H7 (cell line): ENCODE results near the gene PYROXD2. TPM values are rescaled to one million over a fixed set of nuclear protein-coding genes. Genes with fewer than 3 reads are reported as not detected.

Source experiments
- DNase-seq: peaks from one replicate; pipeline ENCODE4 v3.0.0; 2012
- H3K27me3 ChIP-seq: 2 replicates; pipeline ENCODE4 v1.6.0; 2011; ENCODE audit warnings: mild to moderate bottlenecking, low read length; ENCODE audit not compliant: control insufficient read depth, insufficient read depth
- H3K36me3 ChIP-seq: replicated peaks from 2 replicates; pipeline ENCODE4 v1.5.1; 2011; ENCODE audit warnings: low read length; ENCODE audit not compliant: control insufficient read depth, insufficient read depth
- H3K4me3 ChIP-seq: 2 replicates; pipeline ENCODE4 v1.5.1; 2011; ENCODE audit warnings: low read depth, mild to moderate bottlenecking, control low read depth, low read length, moderate library complexity; ENCODE audit not compliant: insufficient read depth
- total RNA-seq: library from RNA; depleted of rRNA; stranded (reverse); fragments of >200 nt; shearing (Covaris generic); gene quantifications from 2 replicates; pipeline ENCODE4 v1.2.3, GENCODE V29; 2014; rRNA removed

Gene PYROXD2
- total RNA-seq, 1 experiment from 2014 or later = 9.5 TPM

GRCh38 chr10:98338896-98339295 is 76.1 kb downstream of the PYROXD2 start:
- Histone ChIP-seq H3K36me3 (no peaks in the 10 kb centered on the region), H3K27me3 (no peaks in the 10 kb centered on the region), H3K4me3 (no peak overlapping the region)
- DNase-seq = no peak

DNA sequence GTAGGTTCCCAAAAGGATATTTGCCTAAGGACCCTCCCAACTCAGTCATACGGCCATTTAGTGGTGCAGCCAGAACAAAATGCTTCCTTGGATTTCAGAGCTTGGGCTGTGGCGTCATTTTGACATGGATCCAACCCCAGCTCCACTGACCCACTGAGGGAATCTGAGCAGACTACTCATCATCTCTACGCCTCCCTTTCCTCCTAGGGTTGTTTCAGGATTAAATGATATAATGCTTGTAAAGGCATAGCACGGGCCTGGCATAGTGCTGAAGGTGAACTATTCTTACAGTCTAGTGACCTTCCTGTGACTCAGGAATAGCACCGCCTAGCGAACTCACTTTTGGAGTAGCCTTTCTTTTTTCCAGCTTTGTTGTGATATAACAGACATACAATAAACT is 76.7 kb downstream of the PYROXD2 start:
- no peaks in the 10 kb centered on the region for H3K27me3 ChIP-seq
- no peaks in the 10 kb centered on the region for H3K36me3 ChIP-seq
- no peak overlapping the region for H3K4me3 ChIP-seq
- no peak for DNase-seq

- no peak for DNase-seq
- no peaks in the 10 kb centered on the region for H3K27me3 ChIP-seq
- no peak overlapping the region for H3K4me3 ChIP-seq
- H3K36me3 ChIP-seq = no peaks in the 10 kb centered on the region
Observed at GRCh38 chr10:98337484-98337883, 77.5 kb downstream of the PYROXD2 start.

Other genes starting within 250 kb of the PYROXD2 start
- 1.4 and 1.7 TPM in 2 replicates for gene LOXL4, start 147.0 kb downstream of the PYROXD2 start, total RNA-seq
- 36.1 and 38.0 TPM in 2 replicates for gene HPS1, start 31.8 kb upstream of the PYROXD2 start, total RNA-seq